PFSK-1 (cell line): ENCODE results near the gene GRIA3.

ENCODE experiments used
- POLR2AphosphoS5 ChIP-seq: IDR thresholded peaks from 2 replicates; pipeline ENCODE4 v1.6.1; 2012; ENCODE audit warnings: low read depth, mild to moderate bottlenecking, control low read depth, low read length, moderate library complexity
- REST ChIP-seq, 2 experiments: IDR thresholded peaks; 2 replicates each; pipeline versions ENCODE4 v1.6.1 to v1.8.0; 2011 to 2012; ENCODE audit warnings: low read depth in 2 of 2, low read length in 2 of 2, control low read depth in 1 of 2, inconsistent platforms in 1 of 2, mild to moderate bottlenecking in 1 of 2, moderate library complexity in 1 of 2; ENCODE audit not compliant: insufficient read depth in 1 of 2

DNA sequence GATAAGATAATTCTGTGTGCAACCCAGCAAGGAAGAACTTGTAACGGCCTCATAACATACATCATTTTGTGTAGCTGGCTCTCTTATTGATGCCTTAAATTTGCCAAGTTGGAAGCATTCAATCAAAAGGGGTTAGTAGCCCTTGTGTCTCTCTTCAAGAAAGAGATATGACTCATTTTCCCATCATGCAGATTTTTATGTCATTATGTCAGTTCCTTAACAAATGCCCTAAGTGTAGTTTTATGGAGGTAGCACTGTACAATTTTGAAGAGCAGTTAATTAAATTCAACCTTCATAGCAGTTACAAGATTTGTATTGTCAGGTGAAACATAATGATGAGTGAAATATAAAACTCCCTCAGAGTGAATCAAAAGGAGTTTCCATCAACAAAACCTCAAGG lies 215.6 kb downstream of the GRIA3 start:
- no peak for TF ChIP-seq POLR2AphosphoS5
- TF ChIP-seq REST (IDR thresholded peaks at IDR 0.05; ENCODE audit: insufficient read depth in 1 of 2, low read depth in 2 of 2, low read length in 2 of 2) = no peak
